Nephron (organoid): ENCODE results near the gene CPLX1.

Experiments
- H3K27ac Mint-ChIP-seq, 3 experiments: 2 replicates each; pipeline ENCODE4 v1.8.0; 2020; ENCODE audit warnings: mixed read lengths in 3 of 3, mild to moderate bottlenecking in 2 of 3, moderate library complexity in 1 of 3
- H3K27me3 Mint-ChIP-seq: 2 replicates; pipeline ENCODE4 v1.8.0; 2021; ENCODE audit warnings: low read depth, mild to moderate bottlenecking, moderate library complexity, mixed read lengths
- H3K36me3 Mint-ChIP-seq: 2 replicates; pipeline ENCODE4 v1.8.0; 2020; ENCODE audit warnings: low read depth, mixed read lengths
- H3K4me1 Mint-ChIP-seq: 2 replicates; pipeline ENCODE4 v1.8.0; 2020; ENCODE audit warnings: mixed read lengths
- H3K4me3 Mint-ChIP-seq, 3 experiments: 2 replicates each; pipeline ENCODE4 v1.8.0; 2020; ENCODE audit warnings: mild to moderate bottlenecking in 3 of 3, mixed read lengths in 3 of 3, moderate library complexity in 2 of 3
- H3K9me3 Mint-ChIP-seq: 2 replicates; pipeline ENCODE4 v1.8.0; 2020; ENCODE audit warnings: mixed read lengths
- TF ChIP-seq, protein P1 (sequence below), 3 experiments: fragments of 200-600 bp; sonication (generic); IDR thresholded peaks; one replicate each; pipeline ENCODE4 v1.5.0; 2021; ENCODE audit warnings: antibody characterized with exemption in 3 of 3; ENCODE audit not compliant: unreplicated experiment in 3 of 3

Gene CPLX1

DNA sequence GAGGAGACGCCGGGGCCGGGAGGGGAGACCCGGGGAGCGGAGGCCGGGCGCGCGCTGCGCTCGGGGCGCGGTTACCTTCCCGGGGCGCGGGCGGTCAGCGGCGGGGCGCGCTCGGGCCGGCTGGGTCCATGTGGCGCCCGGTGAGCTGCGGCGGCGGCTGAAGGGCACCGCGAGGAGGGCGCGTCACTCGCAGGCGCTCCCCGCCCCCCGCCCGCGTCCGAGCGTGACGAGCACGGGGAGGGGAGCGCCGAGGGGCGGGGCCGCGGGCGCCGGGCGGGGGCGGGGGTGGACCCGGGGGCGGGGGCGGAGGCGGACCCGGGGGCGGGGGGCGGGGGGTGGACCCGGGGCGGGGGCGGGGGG, at the start of gene CPLX1:
CPLX1 (minus strand) TSS at position 159 of the 360 bp plus-strand sequence. CDS start 1,607 bp downstream, outside the sequence.
- no peaks in the 10 kb centered on the region for H3K36me3 Mint-ChIP-seq
- no peaks in the 10 kb centered on the region for H3K9me3 Mint-ChIP-seq
- H3K4me3 Mint-ChIP-seq: peak within 1 kb of the TSS in 2 of 3 experiments; percentile 6 to 67
- TF ChIP-seq, protein P1, sequence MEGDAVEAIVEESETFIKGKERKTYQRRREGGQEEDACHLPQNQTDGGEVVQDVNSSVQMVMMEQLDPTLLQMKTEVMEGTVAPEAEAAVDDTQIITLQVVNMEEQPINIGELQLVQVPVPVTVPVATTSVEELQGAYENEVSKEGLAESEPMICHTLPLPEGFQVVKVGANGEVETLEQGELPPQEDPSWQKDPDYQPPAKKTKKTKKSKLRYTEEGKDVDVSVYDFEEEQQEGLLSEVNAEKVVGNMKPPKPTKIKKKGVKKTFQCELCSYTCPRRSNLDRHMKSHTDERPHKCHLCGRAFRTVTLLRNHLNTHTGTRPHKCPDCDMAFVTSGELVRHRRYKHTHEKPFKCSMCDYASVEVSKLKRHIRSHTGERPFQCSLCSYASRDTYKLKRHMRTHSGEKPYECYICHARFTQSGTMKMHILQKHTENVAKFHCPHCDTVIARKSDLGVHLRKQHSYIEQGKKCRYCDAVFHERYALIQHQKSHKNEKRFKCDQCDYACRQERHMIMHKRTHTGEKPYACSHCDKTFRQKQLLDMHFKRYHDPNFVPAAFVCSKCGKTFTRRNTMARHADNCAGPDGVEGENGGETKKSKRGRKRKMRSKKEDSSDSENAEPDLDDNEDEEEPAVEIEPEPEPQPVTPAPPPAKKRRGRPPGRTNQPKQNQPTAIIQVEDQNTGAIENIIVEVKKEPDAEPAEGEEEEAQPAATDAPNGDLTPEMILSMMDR (IDR thresholded peaks at IDR 0.05; ENCODE audit: unreplicated experiment in 3 of 3): no peak
- H3K27ac Mint-ChIP-seq: no peak within 1 kb of the TSS
- H3K27me3 Mint-ChIP-seq: peaks cover 73% of the 10 kb centered on the region
- H3K4me1 Mint-ChIP-seq: peaks cover 6% of the 10 kb centered on the region

DNA sequence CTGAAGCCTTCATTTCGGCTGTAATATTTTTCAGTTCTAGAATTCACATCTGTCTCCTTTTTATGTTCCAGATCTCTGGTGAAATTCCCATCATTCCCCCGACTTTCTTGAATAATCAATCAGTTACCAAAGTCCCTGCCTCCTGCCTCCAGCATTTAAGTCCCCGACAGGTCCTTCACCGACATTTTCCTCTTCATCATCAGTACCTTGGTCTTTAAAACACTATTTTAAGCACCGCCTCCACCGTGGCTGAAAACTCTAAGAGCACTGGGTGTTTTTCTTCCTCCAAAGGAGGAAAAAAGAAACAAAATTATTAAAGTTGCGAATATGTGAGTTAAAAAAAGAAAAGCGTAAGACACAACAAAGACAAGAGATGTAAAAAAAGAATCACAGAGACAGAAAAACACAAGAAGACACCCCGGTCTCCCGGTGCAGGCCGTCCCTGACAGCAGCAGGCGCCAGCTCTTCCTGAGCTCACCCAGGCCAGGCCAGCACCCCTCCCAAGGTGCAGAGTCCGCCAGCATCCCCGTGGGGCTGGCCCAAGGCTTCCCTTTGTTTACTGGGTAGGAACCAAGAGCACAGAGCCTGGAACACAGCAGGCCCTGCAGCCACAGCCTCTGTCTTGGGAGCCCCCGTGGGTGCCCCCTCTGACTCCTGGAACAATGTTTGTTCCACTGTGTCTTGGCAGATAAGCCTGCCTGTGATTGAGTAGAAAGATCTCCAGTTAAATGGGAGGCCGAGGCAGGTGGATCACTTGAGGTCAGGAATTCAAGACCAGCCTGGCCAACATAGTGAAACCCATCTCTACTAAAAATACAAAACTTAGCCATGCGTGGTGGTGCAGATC, 49.3 kb upstream of the CPLX1 start:
- Mint-ChIP-seq H3K27ac (no peak overlapping the region), H3K27me3 (no peaks in the 10 kb centered on the region), H3K4me1 (peaks cover 17% of the 10 kb centered on the region), H3K4me3 (no peak overlapping the region), H3K36me3 (peaks cover 51% of the 10 kb centered on the region), H3K9me3 (no peaks in the 10 kb centered on the region)
- TF ChIP-seq, protein P1 (IDR thresholded peaks at IDR 0.05; ENCODE audit: unreplicated experiment in 3 of 3): no peak

DNA sequence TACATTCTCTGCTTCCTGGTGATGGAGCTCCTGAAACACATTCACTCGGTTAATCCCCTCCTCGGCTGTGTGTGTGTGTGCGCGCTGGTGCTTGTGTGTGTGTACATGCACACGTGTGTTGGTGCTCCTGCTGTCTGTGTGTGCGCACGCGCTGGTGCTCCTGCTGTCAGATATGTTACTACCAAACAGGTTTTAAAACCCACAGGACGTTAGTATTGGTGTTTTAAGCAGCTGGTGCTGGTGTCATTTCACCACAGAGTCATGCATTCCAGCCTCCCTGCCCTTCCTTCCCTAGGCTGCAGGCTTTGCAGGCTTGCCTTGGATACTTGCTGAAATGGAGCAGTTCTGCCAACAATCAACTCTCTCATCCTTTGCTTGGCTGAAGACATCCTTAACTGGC, 48.1 kb upstream of the CPLX1 start:
- Mint-ChIP-seq H3K4me3 (peak overlapping the region in 1 of 3 experiments; percentile 66), H3K27me3 (no peaks in the 10 kb centered on the region), H3K4me1 (peaks cover 17% of the 10 kb centered on the region), H3K36me3 (peaks cover 49% of the 10 kb centered on the region), H3K27ac (peak overlapping the region in 1 of 3 experiments; percentile 51), H3K9me3 (no peaks in the 10 kb centered on the region)
- TF ChIP-seq, protein P1 (IDR thresholded peaks at IDR 0.05; ENCODE audit: unreplicated experiment in 3 of 3): no peak

DNA sequence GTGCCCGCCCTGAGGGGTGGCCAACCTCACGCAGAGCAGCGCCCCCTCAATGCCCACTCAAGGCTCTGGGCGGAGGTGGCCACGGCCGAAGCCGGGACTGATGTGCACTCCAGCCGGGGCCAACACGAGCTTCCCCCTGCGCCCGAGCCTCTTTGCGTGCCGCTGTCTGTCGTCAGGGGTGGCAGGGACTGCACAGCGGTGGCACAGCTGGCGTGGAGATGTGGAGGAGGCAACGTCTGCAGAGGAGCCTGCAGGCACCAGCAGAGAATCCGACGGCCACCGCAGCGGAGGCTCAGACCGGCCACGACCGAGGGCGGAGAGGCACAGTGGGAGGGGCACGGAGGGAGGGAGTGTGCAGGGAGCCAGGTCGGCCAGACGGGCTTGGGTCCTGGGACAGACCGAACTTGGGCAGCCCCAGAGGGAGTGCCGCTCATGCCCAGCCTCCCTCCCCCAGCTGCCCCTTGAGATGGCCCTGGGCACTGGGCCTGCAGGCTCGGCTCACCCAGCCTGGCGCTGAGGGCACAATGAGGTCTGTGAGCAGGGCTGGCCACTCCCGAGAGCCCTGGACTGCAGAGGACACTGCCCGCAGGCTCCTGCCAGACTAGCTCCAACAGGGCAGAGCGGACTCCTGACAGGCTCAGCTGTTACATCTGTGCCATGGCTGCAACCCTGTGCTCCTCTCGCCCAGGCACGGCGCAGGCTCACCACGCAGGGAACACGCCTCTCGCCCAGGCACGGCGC, 46.5 kb upstream of the CPLX1 start:
- no peaks in the 10 kb centered on the region for H3K9me3 Mint-ChIP-seq
- H3K4me3 Mint-ChIP-seq: no peak overlapping the region
- no peak overlapping the region for H3K27ac Mint-ChIP-seq
- TF ChIP-seq, protein P1 (IDR thresholded peaks at IDR 0.05; ENCODE audit: unreplicated experiment in 3 of 3): no peak
- no peaks in the 10 kb centered on the region for H3K27me3 Mint-ChIP-seq
- H3K36me3 Mint-ChIP-seq: peaks cover 43% of the 10 kb centered on the region
- peaks cover 17% of the 10 kb centered on the region for H3K4me1 Mint-ChIP-seq

DNA sequence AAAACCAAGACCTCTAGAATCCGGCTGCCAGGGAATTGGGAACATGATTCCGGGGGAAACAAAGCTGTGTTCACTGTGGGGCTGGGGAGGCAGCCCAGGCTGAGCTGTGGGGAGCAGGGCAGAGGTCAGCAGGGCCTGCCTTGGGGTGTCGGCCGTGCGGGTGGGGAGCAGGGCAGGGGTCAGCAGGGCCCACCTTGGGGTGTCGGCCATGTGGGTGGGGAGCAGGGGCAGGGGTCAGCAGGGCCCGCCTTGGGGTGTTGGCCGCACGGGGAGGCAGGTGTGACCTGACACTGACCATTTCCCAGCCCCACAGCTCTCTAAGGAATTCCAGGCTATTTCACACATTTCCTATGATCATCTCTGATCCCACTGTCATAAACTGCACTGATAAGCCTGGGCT, 45.6 kb upstream of the CPLX1 start:
- H3K4me1 Mint-ChIP-seq: peaks cover 17% of the 10 kb centered on the region
- peaks cover 38% of the 10 kb centered on the region for H3K36me3 Mint-ChIP-seq
- H3K27me3 Mint-ChIP-seq: no peaks in the 10 kb centered on the region
- H3K9me3 Mint-ChIP-seq: no peaks in the 10 kb centered on the region
- H3K4me3 Mint-ChIP-seq: no peak overlapping the region
- H3K27ac Mint-ChIP-seq: no peak overlapping the region
- TF ChIP-seq, protein P1 (IDR thresholded peaks at IDR 0.05; ENCODE audit: unreplicated experiment in 3 of 3): no peak
